ENCODE data around the gene EVA1C.

The EVA1C gene

GRCh38 chr21:32411350-32412161 lies 950 bp upstream of the EVA1C start:
- H3K27me3 Mint-ChIP-seq: no peaks in the 10 kb centered on the region
- H3K4me3 Mint-ChIP-seq: peak overlapping the region; percentile 96 to 97
- H3K9me3 Mint-ChIP-seq: no peaks in the 10 kb centered on the region
- ATAC-seq (peak; percentile 69), DNase-seq (peak; percentile 64 to 76)
- peak overlapping the region; percentile 96 to 99 for H3K27ac Mint-ChIP-seq
- H3K4me1 Mint-ChIP-seq: peaks cover 73% of the 10 kb centered on the region

GRCh38 chr21:32413015-32413504 lies 554 bp downstream of the EVA1C start:
- Mint-ChIP-seq H3K9me3 (no peaks in the 10 kb centered on the region), H3K4me3 (peak overlapping the region; percentile 91 to 97), H3K27ac (peak overlapping the region; percentile 90 to 91), H3K4me1 (peaks cover 62% of the 10 kb centered on the region), H3K27me3 (no peaks in the 10 kb centered on the region)
- no peak for DNase-seq
- no peak for ATAC-seq

DNA sequence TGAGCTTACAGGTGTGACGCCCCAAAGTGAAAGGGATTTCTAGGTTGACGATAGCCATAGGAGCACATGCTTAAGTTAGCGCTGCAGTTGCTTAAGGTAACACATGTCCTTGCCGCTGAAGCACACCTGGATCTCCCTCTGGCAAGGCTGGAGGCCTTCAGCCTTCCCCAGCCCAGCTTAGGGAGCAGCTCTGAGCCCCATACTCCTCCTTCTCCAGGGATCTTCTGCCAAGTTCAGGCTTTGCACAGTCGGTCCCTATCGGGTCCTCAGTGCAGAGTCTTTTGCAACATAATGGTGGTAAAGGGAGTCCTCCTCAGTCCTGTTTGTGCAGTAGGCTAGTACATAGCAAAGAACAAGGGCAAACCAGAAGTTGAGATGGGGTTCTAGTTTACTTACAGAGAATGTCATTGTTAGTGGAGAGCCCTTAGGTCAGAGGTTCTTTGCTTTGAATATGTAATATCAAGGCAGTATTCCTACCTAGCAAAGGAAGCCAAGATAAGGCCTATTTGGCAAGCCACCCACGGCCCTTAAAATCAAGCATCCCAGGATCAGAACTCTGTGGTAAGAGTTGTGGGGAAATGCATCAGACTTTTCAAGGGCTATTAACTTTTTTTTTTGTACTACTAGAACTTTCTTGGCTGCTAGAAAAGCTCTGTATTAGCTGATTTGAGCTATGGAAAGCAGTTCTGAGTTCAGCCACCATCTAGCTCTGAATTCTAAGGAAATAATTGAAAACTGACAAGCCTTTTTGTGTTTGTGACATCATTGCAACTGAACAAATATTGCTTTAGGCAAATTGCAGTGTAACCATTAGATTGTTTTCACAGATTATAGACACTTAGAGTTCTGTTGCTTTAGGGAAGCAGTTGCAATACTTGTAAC lies 1.4 kb downstream of the EVA1C start:
- peaks cover 59% of the 10 kb centered on the region for H3K4me1 Mint-ChIP-seq
- peak overlapping the region; percentile 91 to 97 for H3K4me3 Mint-ChIP-seq
- H3K27ac Mint-ChIP-seq: peak overlapping the region in 1 of 2 donors; percentile 91
- DNase-seq (no peak), ATAC-seq (no peak)
- no peaks in the 10 kb centered on the region for H3K27me3 Mint-ChIP-seq
- H3K9me3 Mint-ChIP-seq: no peaks in the 10 kb centered on the region

- Mint-ChIP-seq H3K27me3 (no peaks in the 10 kb centered on the region), H3K4me3 (no peak overlapping the region), H3K4me1 (peaks cover 59% of the 10 kb centered on the region), H3K27ac (no peak overlapping the region), H3K9me3 (no peaks in the 10 kb centered on the region)
- no peak for DNase-seq
- no peak for ATAC-seq
Observed at GRCh38 chr21:32414579-32415358, 2.3 kb downstream of the EVA1C start.

GRCh38 chr21:32415451-32416398 lies 3.2 kb downstream of the EVA1C start:
- ATAC-seq: no peak
- Mint-ChIP-seq H3K27me3 (no peaks in the 10 kb centered on the region), H3K27ac (peak overlapping the region in 1 of 2 donors; percentile 65), H3K9me3 (no peaks in the 10 kb centered on the region), H3K4me1 (peaks cover 55% of the 10 kb centered on the region), H3K4me3 (no peak overlapping the region)
- DNase-seq: no peak

- H3K27ac Mint-ChIP-seq: peak overlapping the region in 1 of 2 donors; percentile 59
- peaks cover 37% of the 10 kb centered on the region for H3K4me1 Mint-ChIP-seq
- H3K4me3 Mint-ChIP-seq: no peak overlapping the region
- DNase-seq (no peak), ATAC-seq (no peak)
- H3K9me3 Mint-ChIP-seq: peaks cover 0 to 4% of the 10 kb centered on the region in 2 donors
- H3K27me3 Mint-ChIP-seq: no peaks in the 10 kb centered on the region
Observed at GRCh38 chr21:32418146-32418545, 5.6 kb downstream of the EVA1C start.

GRCh38 chr21:32422064-32422463 lies 9.6 kb downstream of the EVA1C start:
- Mint-ChIP-seq H3K27ac (no peak overlapping the region), H3K4me1 (peaks cover 5% of the 10 kb centered on the region), H3K27me3 (no peaks in the 10 kb centered on the region), H3K9me3 (peaks cover 0 to 4% of the 10 kb centered on the region in 2 donors), H3K4me3 (no peak overlapping the region)
- ATAC-seq (no peak), DNase-seq (no peak)

DNA sequence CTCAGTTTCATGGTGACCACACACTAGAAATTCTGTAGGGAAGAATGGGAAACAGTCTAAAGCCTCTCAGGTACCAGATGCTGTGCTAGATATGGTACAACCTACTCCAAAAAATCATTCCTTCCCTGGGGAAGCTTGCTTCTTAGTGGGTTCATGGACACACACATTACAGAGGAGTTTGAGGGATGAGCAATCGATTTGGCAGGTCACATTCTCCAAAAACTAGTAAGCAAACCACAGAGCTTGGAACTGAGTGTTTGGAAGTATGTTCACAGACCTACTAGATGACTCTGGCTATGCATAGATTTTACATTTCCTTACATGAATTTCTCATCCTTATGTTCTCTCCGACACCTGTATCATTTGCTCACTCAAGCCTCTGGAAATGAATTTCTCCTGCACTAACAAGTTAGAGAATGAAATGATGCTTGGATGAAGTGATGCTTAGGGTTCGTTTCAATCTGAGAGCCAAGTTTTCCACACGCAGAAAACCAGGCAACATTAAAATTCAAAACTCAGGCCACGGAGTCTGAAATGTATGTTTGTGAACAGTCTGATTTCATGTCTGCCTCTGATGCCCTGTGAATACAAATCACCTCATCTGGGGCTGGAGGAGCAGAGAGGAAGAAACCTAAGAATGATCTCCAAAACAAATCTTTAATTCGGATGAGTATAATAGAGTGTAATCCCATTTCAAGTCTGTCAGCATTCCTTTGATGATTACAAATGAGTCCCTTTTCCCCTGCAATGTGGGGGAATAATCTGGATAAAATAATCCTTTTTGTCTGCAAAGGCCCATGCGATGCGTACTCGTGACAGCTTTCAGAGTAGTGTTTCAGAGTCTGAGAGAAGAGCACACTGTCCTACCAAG lies 11.0 kb downstream of the EVA1C start:
- H3K27me3 Mint-ChIP-seq: no peaks in the 10 kb centered on the region
- peak overlapping the region in 1 of 2 donors; percentile 55 for H3K27ac Mint-ChIP-seq
- H3K4me1 Mint-ChIP-seq: peaks cover 1% of the 10 kb centered on the region
- ATAC-seq: no peak
- H3K9me3 Mint-ChIP-seq: peaks cover 0 to 4% of the 10 kb centered on the region in 2 donors
- no peak overlapping the region for H3K4me3 Mint-ChIP-seq
- DNase-seq: no peak

DNA sequence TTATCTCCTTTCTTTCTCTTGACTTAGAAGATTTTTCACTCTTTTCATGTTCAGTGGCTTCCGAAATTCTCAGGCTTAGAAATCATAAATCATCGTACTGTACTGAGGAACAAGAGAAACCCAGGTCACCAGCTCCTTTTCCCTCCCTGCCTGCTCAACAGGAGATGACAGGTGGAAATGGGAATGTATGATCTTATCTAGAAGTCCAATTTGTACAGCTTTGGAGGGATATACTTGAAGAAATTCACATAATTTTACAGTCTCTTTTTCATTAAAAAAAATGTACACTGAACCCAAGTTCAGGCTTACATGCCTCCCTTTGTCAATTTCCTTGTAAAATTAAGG lies 11.7 kb downstream of the EVA1C start:
- Mint-ChIP-seq H3K4me1 (no peaks in the 10 kb centered on the region), H3K27ac (no peak overlapping the region), H3K9me3 (peaks cover 0 to 4% of the 10 kb centered on the region in 2 donors), H3K4me3 (no peak overlapping the region), H3K27me3 (no peaks in the 10 kb centered on the region)
- DNase-seq (no peak), ATAC-seq (no peak)

- Mint-ChIP-seq H3K4me3 (no peak overlapping the region), H3K4me1 (no peaks in the 10 kb centered on the region), H3K27me3 (no peaks in the 10 kb centered on the region), H3K27ac (no peak overlapping the region), H3K9me3 (peaks cover 0 to 4% of the 10 kb centered on the region in 2 donors)
- DNase-seq (no peak), ATAC-seq (no peak)
Observed at GRCh38 chr21:32424674-32425073, 12.2 kb downstream of the EVA1C start.

DNA sequence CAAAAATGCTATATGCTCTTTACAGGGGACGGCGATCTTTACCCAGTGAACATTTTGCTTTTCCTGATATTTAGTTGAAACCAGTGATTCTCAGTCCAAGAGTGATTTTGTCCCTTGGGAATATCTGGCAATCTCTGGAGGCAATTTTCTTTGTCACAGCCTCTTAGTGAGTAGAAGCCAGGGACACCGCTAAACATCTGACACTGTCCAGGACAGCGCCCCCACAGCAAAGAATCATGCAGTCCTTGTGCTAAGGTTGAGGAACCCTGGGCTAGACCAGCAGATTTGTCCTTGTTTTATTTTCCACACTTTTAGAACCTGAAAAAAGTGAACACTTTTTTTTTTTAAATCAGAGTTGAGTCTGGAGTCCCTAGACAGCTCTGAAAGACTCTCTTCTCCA lies 13.1 kb downstream of the EVA1C start:
- Mint-ChIP-seq H3K4me3 (no peak overlapping the region), H3K27me3 (no peaks in the 10 kb centered on the region), H3K9me3 (peaks cover 0 to 4% of the 10 kb centered on the region in 2 donors), H3K27ac (no peak overlapping the region), H3K4me1 (no peaks in the 10 kb centered on the region)
- DNase-seq: no peak
- no peak for ATAC-seq

DNA sequence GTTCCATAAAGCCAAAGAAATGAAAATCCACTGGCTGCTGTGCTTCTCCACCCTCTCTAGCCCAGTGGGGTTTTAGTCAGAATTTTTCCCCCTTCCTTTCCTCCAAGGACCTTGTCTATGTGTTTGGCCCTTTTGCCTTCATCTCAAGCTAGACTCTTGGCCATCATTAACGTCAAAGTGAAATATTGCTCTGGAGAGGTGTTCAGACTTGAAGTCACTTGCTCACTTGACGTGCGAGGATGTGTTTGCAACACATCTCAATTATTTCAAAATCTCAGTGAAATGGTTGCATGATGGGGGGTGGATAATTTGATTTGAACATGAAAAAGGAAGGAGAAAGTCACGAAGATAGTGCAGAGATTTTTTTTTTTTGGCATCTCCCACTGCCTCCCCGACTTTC lies 13.6 kb downstream of the EVA1C start:
- Mint-ChIP-seq H3K27me3 (no peaks in the 10 kb centered on the region), H3K4me3 (no peak overlapping the region), H3K27ac (no peak overlapping the region), H3K4me1 (no peaks in the 10 kb centered on the region), H3K9me3 (peaks cover 0 to 4% of the 10 kb centered on the region in 2 donors)
- DNase-seq (no peak), ATAC-seq (no peak)

DNA sequence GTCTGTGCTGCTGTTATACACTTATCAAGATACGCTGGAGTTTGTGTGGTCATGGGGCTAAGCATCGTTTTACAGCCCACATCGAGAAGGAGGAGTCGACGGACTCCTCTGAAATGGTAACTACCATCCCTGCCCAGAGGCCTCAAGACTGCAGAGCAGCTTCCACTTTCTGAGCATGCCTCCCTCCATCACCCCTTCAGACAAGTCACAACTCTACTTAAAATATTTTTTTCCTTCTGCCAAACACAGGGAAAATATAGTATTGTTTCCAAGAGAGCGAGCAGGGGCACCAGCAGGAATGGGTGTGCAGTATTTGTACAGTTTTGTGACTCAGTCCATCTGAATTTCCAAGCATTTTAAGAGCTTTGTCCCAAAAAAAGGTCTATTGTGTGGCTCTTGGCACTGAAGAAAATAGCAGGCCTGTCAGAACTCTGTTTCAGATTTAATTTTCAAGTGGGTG lies 14.1 kb downstream of the EVA1C start:
- ATAC-seq (no peak), DNase-seq (no peak)
- Mint-ChIP-seq H3K27me3 (no peaks in the 10 kb centered on the region), H3K4me3 (no peak overlapping the region), H3K4me1 (no peaks in the 10 kb centered on the region), H3K27ac (peak overlapping the region in 1 of 2 donors; percentile 85), H3K9me3 (peaks cover 0 to 4% of the 10 kb centered on the region in 2 donors)

All from stimulated activated naive CD8-positive, alpha-beta T cell treated with anti-CD3 and anti-CD28 coated beads, Interleukin-15, amount 100 ng/mL, for 72 hours (primary cell).